Measurements from ENCODE around the gene HOXC4. TPM values are rescaled to one million over a fixed set of nuclear protein-coding genes. Genes with fewer than 3 reads are reported as not detected.

The HOXC4 gene
- total RNA-seq, 1 donor from 2014 or later, result 2.8 TPM

DNA sequence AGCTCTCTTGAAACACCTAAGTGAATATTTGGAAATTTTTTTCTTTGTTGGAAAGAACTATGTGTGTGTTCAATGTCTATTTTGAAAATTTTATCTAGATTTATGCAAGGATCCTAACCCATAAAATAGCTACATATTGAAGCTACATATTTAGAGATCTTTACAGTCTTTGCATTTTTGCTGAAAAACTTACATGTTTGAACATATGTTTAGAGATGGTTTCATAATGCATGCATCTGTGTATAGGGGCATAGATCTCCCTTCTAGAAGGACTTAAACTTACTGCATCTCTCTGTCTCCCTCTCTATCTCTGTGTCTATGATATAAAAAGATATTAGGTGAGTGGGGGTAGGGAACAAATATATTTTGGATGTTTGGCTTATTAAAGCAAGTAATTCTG is 8.2 kb upstream of the HOXC4 start:
- TF ChIP-seq CTCF (conservative IDR thresholded peaks at IDR 0.05; ENCODE audit: low read depth, low read length), result no peak
- DNase-seq (ENCODE audit: low read depth), result no peak
- H3K4me3 ChIP-seq (ENCODE audit: low read depth, low read length), result no peak overlapping the region

GRCh38 chr12:54045868-54046521 is 7.6 kb upstream of the HOXC4 start:
- DNase-seq (ENCODE audit: low read depth), result no peak
- TF ChIP-seq CTCF (conservative IDR thresholded peaks at IDR 0.05; ENCODE audit: low read depth, low read length), result no peak
- no peak overlapping the region for H3K4me3 ChIP-seq (ENCODE audit: low read depth, low read length)

GRCh38 chr12:54046809-54047159 is 6.9 kb upstream of the HOXC4 start:
- H3K4me3 ChIP-seq (ENCODE audit: low read depth, low read length), result no peak overlapping the region
- TF ChIP-seq CTCF (conservative IDR thresholded peaks at IDR 0.05; ENCODE audit: low read depth, low read length), result no peak
- DNase-seq (ENCODE audit: low read depth), result no peak

DNA sequence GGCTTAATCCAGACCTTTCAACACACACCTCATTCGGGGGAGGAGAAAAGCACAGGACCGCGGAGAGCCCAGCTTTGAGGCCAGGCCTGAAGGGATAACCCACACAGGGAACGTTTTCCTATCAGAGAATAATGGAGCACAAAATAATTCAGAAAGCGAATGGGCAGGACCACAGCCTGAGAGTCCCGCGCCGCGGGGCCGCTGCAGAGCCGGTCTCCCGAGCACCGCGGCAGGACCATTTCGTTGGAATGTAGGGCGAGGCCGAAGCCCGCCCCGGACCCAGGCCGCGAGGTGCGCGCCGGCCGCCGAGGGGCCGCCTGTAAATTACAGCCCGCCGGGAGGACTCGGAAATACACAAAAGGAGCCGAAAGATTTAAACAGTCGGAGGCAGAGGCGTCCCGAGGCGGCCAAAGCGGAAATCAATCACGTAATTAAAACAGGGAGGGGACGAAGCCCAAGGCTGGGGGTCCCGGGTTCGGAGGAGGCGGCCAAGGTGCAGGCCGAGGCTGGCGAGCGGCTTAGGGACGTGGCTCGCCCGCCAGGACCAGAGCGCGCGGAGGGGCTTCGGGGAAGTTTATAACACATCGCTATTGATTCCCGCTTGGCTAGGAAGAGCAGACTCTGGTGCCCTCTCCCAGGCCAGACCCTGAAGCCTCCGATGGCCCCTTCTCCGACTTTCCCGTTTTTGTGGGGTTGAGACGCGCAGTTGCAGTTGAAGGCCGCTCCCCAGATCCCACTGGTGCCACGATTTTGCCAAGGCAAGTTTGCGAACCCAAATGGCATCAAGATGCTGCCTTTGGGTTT is 6.3 kb upstream of the HOXC4 start:
- no peak overlapping the region for H3K4me3 ChIP-seq (ENCODE audit: low read depth, low read length)
- no peak for TF ChIP-seq CTCF (conservative IDR thresholded peaks at IDR 0.05; ENCODE audit: low read depth, low read length)
- no peak for DNase-seq (ENCODE audit: low read depth)

GRCh38 chr12:54047964-54048303 is 5.7 kb upstream of the HOXC4 start:
- TF ChIP-seq CTCF (conservative IDR thresholded peaks at IDR 0.05; ENCODE audit: low read depth, low read length), result no peak
- H3K4me3 ChIP-seq (ENCODE audit: low read depth, low read length), result no peak overlapping the region
- no peak for DNase-seq (ENCODE audit: low read depth)

- no peak overlapping the region for H3K4me3 ChIP-seq (ENCODE audit: low read depth, low read length)
- TF ChIP-seq CTCF (conservative IDR thresholded peaks at IDR 0.05; ENCODE audit: low read depth, low read length), result no peak
- DNase-seq (ENCODE audit: low read depth), result no peak
Measured at GRCh38 chr12:54048406-54049093, 5.1 kb upstream of the HOXC4 start.

Measured in epithelial cell of proximal tubule (primary cell).